Activated CD4-positive, alpha-beta T cell treated with anti-CD3 and anti-CD28 coated beads for 1 hour (primary cell): ENCODE data around the gene HOMER1.

Experiments
- DNase-seq: peaks from one replicate; pipeline ENCODE4 v3.0.0-alpha.2; 2020

The HOMER1 gene

GRCh38 chr5:79488058-79488457 is 25.9 kb downstream of the HOMER1 start:
- DNase-seq, result no peak

GRCh38 chr5:79487251-79487650 is 26.7 kb downstream of the HOMER1 start:
- no peak for DNase-seq

- DNase-seq, result no peak
Observed at GRCh38 chr5:79486116-79486515, 27.8 kb downstream of the HOMER1 start.

GRCh38 chr5:79484731-79485130 is 29.2 kb downstream of the HOMER1 start:
- DNase-seq, result no peak

- DNase-seq, result no peak
Observed at GRCh38 chr5:79481574-79481973, 32.4 kb downstream of the HOMER1 start.

GRCh38 chr5:79480991-79481390 is 32.9 kb downstream of the HOMER1 start:
- DNase-seq, result no peak

- DNase-seq, result no peak
Observed at GRCh38 chr5:79475152-79475466, 38.8 kb downstream of the HOMER1 start.

GRCh38 chr5:79474367-79475151 is 39.4 kb downstream of the HOMER1 start:
- DNase-seq, result no peak

- no peak for DNase-seq
Observed at GRCh38 chr5:79471556-79471955, 42.4 kb downstream of the HOMER1 start.

- DNase-seq, result no peak
Observed at GRCh38 chr5:79464695-79465332, 49.1 kb downstream of the HOMER1 start.

GRCh38 chr5:79464278-79464677 is 49.7 kb downstream of the HOMER1 start:
- no peak for DNase-seq

- no peak for DNase-seq
Observed at GRCh38 chr5:79459626-79460025, 54.3 kb downstream of the HOMER1 start.

GRCh38 chr5:79456890-79457583 is 56.9 kb downstream of the HOMER1 start:
- DNase-seq, result no peak

GRCh38 chr5:79456400-79456799 is 57.5 kb downstream of the HOMER1 start:
- DNase-seq, result no peak

- no peak for DNase-seq
Observed at GRCh38 chr5:79454043-79454442, 59.9 kb downstream of the HOMER1 start.

GRCh38 chr5:79448336-79448735 is 65.6 kb downstream of the HOMER1 start:
- DNase-seq, result no peak

- no peak for DNase-seq
Observed at GRCh38 chr5:79436821-79437220, 77.1 kb downstream of the HOMER1 start.

- DNase-seq, result no peak
Observed at GRCh38 chr5:79436224-79436623, 77.7 kb downstream of the HOMER1 start.

- no peak for DNase-seq
Observed at GRCh38 chr5:79430196-79430595, 83.7 kb downstream of the HOMER1 start.

- no peak for DNase-seq
Observed at GRCh38 chr5:79423296-79423695, 90.6 kb downstream of the HOMER1 start.

- DNase-seq, result no peak
Observed at GRCh38 chr5:79420248-79420647, 93.7 kb downstream of the HOMER1 start.

GRCh38 chr5:79418276-79418675 is 95.7 kb downstream of the HOMER1 start:
- DNase-seq, result no peak

GRCh38 chr5:79417495-79417894 is 96.4 kb downstream of the HOMER1 start:
- no peak for DNase-seq

GRCh38 chr5:79416499-79416898 is 97.4 kb downstream of the HOMER1 start:
- DNase-seq, result no peak
